Activated CD4-positive, alpha-beta T cell treated with anti-CD3 and anti-CD28 coated beads for 4 hours (primary cell): ENCODE data around the gene NUDT12.

Source experiments
- DNase-seq, 2 donors: peaks; one replicate each; pipeline ENCODE4 v3.0.0-alpha.2; 2020

Gene NUDT12

GRCh38 chr5:103562453-103563157 lies at the start of gene NUDT12:
Gene NUDT12, minus strand, starts transcription at chr5:103562789. Its CDS starts 2,541 bp downstream, at chr5:103560248.
- DNase-seq, result peak; percentile 10 to 30

GRCh38 chr5:103607346-103607745 lies 44.8 kb upstream of the NUDT12 start:
- no peak for DNase-seq

DNA sequence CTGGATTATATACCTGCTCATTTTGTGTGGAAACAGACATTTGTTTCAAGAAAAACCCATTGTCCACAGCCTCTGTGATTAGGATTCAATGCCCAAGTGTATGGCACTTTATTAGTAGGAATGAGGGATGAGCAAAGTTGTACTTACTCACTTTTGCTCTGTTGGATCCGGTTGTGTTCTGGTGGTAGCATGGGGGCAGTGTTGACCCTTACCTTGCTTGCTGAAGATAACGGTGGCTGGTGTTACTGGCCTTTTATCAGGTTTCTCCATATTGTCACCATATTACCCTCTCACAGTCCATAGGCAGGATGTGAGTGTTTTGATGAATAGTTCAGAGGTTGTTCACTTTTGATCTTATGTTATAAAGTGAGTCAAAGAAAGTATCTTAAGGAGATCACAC lies 42.7 kb upstream of the NUDT12 start:
- DNase-seq, result no peak

DNA sequence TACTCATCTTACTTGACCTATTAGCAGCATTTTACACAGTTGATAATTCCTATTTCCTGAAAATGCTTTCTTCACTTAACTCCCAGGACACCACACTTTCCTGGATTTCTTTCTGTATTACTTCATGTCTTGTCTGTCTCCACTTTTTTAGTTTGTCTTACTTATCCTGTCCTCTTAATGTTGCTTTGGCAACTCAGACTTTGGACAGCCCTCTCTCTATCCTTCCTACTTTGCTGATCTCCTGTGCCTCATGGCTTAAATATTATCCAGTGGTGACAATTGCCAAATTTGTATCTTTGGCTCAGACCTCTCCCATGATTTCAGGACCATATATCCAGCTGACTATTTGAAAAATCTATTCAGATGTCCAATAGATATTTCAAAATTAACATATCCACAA lies 39.8 kb upstream of the NUDT12 start:
- DNase-seq, result no peak

DNA sequence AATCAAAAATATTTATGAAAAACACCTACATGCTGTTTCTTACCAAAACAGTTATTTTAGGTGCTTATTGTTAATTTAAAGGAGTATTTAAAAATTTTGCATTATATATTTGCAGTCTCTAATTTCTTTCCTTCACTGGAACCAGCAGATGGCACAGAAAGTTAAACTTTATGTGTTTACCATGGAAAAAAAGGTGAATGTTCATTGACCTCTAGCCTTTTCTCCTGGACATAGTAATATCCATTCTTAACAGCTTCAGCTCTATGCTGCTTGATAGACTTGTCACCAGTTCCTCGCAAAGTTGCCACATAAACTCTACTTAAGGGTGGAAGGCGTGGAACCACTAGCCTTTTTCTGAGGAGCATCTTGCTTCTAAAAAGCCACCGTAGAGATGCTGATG lies 38.7 kb upstream of the NUDT12 start:
- no peak for DNase-seq

- DNase-seq, result no peak
Measured at GRCh38 chr5:103600086-103600485, 37.5 kb upstream of the NUDT12 start.

DNA sequence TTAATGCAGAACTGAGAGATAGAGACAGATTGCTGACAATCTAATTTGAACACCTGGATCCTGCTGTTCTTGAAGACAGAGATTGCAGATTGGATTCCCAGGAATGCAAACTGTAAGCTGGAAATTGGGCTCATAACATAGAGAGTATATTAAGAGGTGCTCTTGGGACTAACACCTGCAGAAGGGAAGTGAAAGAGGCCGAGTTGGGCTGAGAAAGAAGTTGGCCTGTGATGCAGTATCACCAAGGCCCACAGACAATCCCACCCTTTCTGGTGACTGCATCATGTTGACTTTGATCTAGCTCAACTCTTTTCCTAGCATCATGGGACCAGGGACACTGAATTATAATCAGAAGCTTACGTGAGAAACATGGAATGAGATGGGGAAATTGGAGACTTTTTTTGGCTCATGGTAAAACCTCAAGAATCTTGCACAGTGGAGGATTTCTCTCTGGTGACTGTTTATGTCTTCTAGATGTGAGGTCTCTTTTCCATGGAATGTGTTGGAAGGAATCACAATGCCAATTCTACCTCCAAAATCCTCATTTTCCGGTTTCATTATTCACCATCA lies 36.5 kb upstream of the NUDT12 start:
- no peak for DNase-seq

DNA sequence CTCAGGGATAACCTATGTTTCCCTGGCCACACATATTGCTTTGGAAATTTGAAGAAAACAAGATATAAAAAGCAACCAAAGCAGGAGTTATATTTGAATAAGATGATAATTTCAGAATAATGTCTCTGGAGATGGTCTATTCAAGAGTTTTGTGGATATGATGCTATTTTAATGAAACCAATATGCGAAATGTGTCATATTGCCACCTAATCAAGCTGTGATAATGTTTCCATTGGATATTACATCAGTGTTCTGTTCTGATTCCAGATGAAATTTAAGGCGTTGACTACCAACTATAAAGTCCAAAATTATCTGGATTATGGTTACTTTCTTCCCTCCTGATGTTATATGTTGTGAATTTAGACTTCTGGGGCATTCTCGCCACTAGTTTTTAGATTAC lies 27.6 kb upstream of the NUDT12 start:
- DNase-seq, result no peak

- DNase-seq, result no peak
Measured at GRCh38 chr5:103589776-103590175, 27.2 kb upstream of the NUDT12 start.

DNA sequence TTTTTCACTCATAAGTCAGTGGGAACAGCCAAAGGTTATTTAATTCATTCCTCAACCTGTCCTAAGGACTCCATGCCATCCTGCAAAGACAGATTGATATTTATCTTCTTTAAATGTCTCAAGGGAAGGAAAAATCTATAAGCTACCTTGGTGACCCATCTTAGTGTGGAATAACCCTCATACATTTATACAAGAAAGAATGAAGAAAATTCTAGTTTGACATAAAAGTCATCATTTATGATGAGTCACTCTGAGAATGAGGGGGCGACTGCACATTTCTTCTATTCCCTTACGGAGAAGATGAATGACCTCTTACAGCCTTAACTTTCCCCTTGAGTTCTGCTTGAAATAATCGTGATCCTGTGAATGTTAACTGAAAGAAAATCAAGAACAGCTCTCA lies 26.8 kb upstream of the NUDT12 start:
- DNase-seq, result no peak

GRCh38 chr5:103587185-103587748 lies 24.7 kb upstream of the NUDT12 start:
- no peak for DNase-seq

- DNase-seq, result no peak
Measured at GRCh38 chr5:103582364-103582763, 19.8 kb upstream of the NUDT12 start.

DNA sequence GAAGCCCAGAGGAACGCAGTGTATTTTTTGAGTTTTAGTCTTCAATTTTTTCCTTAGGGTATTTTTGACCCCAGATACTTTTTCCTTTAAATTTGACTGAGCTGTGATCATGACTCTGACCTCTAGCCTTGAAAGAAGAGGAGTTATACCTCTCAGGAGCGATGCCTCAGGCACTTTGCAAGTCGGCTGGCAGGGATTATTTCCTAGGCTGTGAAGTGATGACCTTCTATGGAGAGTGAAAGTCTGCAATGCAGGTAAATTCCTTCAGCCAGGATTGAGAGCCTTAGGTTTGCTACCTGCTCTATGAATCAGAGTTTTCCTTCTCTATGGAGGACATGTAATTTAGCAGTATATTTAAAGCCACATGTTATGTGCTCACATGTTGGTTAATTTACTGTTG lies 10.8 kb upstream of the NUDT12 start:
- no peak for DNase-seq

- no peak for DNase-seq
Measured at GRCh38 chr5:103572454-103572853, 9.9 kb upstream of the NUDT12 start.

GRCh38 chr5:103571730-103572129 lies 9.1 kb upstream of the NUDT12 start:
- DNase-seq, result no peak

DNA sequence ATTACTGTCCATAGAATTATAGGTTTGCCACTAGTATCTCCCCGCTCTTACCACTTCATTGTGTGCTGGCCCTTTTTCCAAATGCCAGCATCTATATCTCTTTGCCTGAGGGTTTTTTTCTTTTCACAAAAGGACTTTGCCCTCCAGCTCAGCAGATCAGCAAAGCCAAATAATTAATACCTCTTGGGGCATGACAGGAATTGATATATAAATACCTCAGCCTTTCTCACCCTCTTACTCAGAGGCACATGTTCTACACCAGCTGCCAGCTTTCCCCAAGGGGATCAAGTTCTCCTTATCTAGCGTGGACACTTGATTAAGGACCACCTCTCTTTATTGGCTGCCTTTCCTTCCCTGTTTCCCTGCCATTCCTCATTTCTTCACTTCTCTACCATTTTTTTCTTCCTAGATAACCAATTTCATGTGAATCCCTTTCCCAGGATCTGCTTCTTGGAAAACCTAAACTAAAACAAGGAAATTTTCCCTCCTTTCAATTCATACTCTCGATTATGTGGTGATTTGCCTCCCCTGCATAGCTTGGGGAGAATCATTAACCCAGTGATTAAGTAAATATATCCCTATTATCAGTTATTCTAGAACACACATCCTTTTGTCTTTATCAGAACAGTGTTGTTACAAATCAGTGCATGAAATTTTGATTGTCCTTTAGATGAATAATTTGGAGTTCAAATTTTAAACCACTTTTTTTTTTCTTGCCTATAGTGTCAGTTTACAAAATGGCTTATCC lies 6.9 kb upstream of the NUDT12 start:
- no peak for DNase-seq

- no peak for DNase-seq
Measured at GRCh38 chr5:103565719-103566118, 3.1 kb upstream of the NUDT12 start.

DNA sequence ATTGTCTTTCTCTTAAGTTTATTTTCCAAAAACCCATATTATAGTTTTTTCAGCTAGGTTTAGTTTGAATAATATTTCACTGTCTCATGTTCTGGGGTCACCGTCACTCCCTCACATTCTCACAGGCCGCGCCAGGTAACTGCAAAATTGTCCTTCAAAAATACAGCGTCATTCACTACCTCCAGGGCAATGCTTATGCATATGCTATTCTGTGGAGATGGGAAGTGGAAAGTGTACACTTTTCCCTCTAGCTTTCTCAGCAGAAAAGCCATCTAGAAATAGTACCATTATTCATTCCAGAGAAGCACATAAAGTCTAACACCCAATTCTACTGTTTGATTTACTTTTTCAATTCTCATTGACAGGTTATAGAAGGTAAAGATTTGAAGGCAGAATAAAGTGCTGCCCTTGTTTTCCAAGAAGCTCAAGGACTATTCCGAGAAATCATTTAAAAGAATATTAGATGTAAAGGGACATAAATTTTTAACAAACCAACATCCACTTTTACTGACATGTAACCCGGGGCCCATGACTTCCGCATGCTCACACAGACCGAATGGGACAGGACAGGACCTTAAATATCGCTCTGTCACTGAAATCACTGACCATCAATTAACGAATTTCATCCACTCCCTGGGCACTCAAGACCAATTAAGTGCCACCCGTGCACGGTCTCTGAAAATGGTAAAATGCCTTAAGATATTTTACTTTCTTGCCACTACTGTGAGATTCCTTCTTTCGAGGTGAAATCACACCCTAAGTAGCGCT lies 720 bp downstream of the NUDT12 start:
- no peak for DNase-seq

- no peak for DNase-seq
Measured at GRCh38 chr5:103560826-103561225, 1.8 kb downstream of the NUDT12 start.

DNA sequence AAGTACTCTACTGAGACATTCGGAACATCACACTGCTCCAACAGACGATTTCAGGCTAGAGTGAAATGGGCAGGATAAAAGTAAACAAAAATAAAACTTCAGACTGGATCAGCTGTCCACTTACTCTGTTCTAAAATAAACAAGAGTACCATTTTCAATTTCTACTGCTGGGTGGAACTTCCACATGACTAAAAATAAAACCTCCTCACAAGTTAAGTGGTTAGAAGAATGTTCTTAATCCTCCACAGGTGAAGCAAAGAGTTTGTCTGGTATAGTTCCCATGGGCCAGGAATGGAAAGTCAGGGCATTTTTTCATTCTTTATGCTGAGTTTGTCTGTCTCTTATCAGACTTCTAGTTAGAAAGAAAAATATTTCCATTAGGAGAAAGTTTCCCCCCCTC lies 15.7 kb downstream of the NUDT12 start:
- DNase-seq, result no peak

- no peak for DNase-seq
Measured at GRCh38 chr5:103542441-103542840, 20.1 kb downstream of the NUDT12 start.

GRCh38 chr5:103541569-103541968 lies 21.0 kb downstream of the NUDT12 start:
- no peak for DNase-seq

DNA sequence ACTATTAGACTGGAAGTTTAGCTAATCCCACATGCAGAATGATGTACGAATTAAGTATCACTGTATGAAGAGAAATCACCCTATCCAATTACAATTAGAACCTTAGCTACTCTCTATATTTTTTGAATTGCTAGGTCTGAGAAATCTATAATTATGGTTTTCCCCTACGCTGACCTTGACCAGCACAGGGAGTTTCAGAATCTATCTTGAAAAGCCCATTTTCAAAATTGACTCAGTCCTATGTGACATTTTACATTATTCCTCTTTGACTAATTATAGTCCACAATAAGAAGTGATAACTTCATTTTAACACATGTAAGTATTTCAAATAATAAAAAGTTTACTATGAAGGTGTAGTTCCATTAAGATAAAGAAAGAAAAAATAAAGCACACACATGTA lies 21.5 kb downstream of the NUDT12 start:
- no peak for DNase-seq
